Neural progenitor cell (in vitro differentiated cells): ENCODE data around the gene TUFT1. TPM values are rescaled to one million over a fixed set of nuclear protein-coding genes. Genes with fewer than 3 reads are reported as not detected.

ENCODE experiments used
- DNase-seq: peaks from one replicate; pipeline ENCODE4 v3.0.0-alpha.2; 2016; ENCODE audit warnings: low spot score
- H2AFZ ChIP-seq: fragments of 200-600 bp; sonication (generic); replicated peaks from 2 replicates; pipeline ENCODE4 v1.6.1; 2016; ENCODE audit warnings: antibody characterized with exemption
- H3F3A ChIP-seq: fragments of 200-600 bp; sonication (generic); 2 replicates; pipeline ENCODE4 v1.6.1; 2016; ENCODE audit warnings: antibody characterized with exemption, low read depth
- H3K27ac ChIP-seq: fragments of 200-600 bp; sonication (generic); 2 replicates; pipeline ENCODE4 v1.5.1; 2016; ENCODE audit warnings: mild to moderate bottlenecking
- H3K27me3 ChIP-seq: fragments of 200-600 bp; sonication (generic); 2 replicates; pipeline ENCODE4 v1.6.1; 2016; ENCODE audit warnings: mild to moderate bottlenecking, moderate library complexity
- H3K36me3 ChIP-seq: fragments of 200-600 bp; sonication (generic); 2 replicates; pipeline ENCODE4 v1.5.1; 2016
- H3K4me1 ChIP-seq: fragments of 200-600 bp; sonication (generic); 2 replicates; pipeline ENCODE4 v1.6.1; 2016; ENCODE audit warnings: mixed run types
- H3K4me2 ChIP-seq: fragments of 200-600 bp; sonication (generic); 2 replicates; pipeline ENCODE4 v1.6.1; 2016
- H3K4me3 ChIP-seq: fragments of 200-600 bp; sonication (generic); 2 replicates; pipeline ENCODE4 v1.5.1; 2016
- H3K79me2 ChIP-seq: fragments of 200-600 bp; sonication (generic); 2 replicates; pipeline ENCODE4 v1.6.1; 2016; ENCODE audit warnings: low read depth
- H3K9ac ChIP-seq: fragments of 200-600 bp; sonication (generic); 2 replicates; pipeline ENCODE4 v1.6.1; 2016
- H3K9me3 ChIP-seq: fragments of 200-600 bp; sonication (generic); 2 replicates; pipeline ENCODE4 v1.5.1; 2016; ENCODE audit warnings: low read depth
- H4K20me1 ChIP-seq: fragments of 200-600 bp; sonication (generic); 2 replicates; pipeline ENCODE4 v1.6.1; 2016; ENCODE audit warnings: low read depth
- H3K27ac Mint-ChIP-seq: 3 replicates; pipeline ENCODE4 v1.8.0; 2021; ENCODE audit warnings: mixed read lengths
- H3K27me3 Mint-ChIP-seq: 2 replicates; pipeline ENCODE4 v1.8.0; 2022; ENCODE audit warnings: low read depth, mild to moderate bottlenecking, inconsistent platforms, moderate library complexity, mixed read lengths; ENCODE audit not compliant: insufficient read depth
- H3K36me3 Mint-ChIP-seq: 3 replicates; pipeline ENCODE4 v1.8.0; 2021; ENCODE audit warnings: mixed read lengths
- H3K4me1 Mint-ChIP-seq: 3 replicates; pipeline ENCODE4 v1.8.0; 2021; ENCODE audit warnings: mixed read lengths
- H3K4me3 Mint-ChIP-seq: 3 replicates; pipeline ENCODE4 v1.8.0; 2021; ENCODE audit warnings: mild to moderate bottlenecking, moderate library complexity, mixed read lengths
- H3K9me3 Mint-ChIP-seq: 3 replicates; pipeline ENCODE4 v1.8.0; 2020; ENCODE audit warnings: mixed read lengths
- EZH2 ChIP-seq: fragments of 200-600 bp; sonication (generic); IDR thresholded peaks from 2 replicates; pipeline ENCODE4 v1.6.1; 2017; ENCODE audit warnings: antibody characterized with exemption, mild to moderate bottlenecking, moderate library complexity
- EZH2phosphoT487 ChIP-seq: fragments of 200-600 bp; sonication (generic); IDR thresholded peaks from 2 replicates; pipeline ENCODE4 v1.6.1; 2017; ENCODE audit warnings: antibody characterized with exemption
- total RNA-seq: library from RNA; depleted of rRNA; stranded (reverse); fragments of >200 nt; gene quantifications from 2 replicates; pipeline ENCODE4 v1.2.3, GENCODE V29; 2015; ENCODE audit warnings: low replicate concordance
- TF ChIP-seq, protein P1 (sequence below): fragments of 200-600 bp; sonication (generic); IDR thresholded peaks from 2 replicates; pipeline ENCODE4 v1.5.1; 2017; ENCODE audit warnings: antibody characterized with exemption, mild to moderate bottlenecking

Gene TUFT1
- total RNA-seq, 1 donor from 2014 or later, result 9.3 TPM

DNA sequence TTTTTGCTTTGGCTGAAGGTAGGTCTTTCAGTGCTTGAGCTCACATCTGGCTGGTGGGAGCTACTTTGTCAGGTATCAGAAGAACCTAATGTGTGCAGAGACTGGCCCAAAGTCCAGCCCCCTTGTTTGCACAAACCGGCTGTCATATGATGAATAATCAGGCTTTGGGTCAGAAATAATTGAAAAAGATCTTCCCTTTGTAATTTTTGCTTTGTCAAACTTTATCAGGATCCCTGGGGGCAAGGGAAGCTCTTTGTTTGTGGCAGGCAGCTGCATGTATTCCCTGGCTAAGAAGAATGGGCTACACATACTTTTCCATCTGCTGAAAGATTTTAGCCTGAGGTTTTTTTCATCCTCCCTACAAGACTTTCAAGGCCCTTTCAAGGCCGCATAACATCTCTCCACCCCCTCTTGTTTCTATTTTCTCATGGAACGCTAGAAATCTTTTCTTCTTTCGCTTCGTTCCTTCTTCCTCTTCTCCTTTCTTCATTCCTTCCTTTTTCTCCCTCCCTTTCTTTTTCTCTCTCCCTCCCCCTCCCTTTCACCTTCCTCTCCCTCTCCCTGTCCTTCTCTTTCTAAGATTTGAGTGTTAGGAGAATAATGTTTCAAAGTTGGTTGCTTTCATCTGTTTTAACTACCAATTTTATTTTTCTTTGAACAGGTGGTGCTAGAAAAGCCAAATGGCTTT lies 25.5 kb downstream of the TUFT1 start:
- Mint-ChIP-seq H3K9me3 (no peaks in the 10 kb centered on the region), H3K27me3 (peaks cover 6% of the 10 kb centered on the region), H3K4me1 (peaks cover 18% of the 10 kb centered on the region), H3K4me3 (no peak overlapping the region), H3K27ac (peak overlapping the region; percentile 52), H3K36me3 (peaks cover 4% of the 10 kb centered on the region)
- Histone ChIP-seq H3K9me3 (no peaks in the 10 kb centered on the region), H3K36me3 (no peaks in the 10 kb centered on the region), H3K4me1 (peaks cover 10% of the 10 kb centered on the region), H3K4me2 (no peak overlapping the region), H3K9ac (peak overlapping the region; percentile 19), H3K27me3 (no peaks in the 10 kb centered on the region), H3F3A (no peaks in the 10 kb centered on the region), H3K27ac (no peak overlapping the region), H3K4me3 (no peak overlapping the region), H3K79me2 (no peaks in the 10 kb centered on the region), H4K20me1 (no peaks in the 10 kb centered on the region), H2AFZ (no peak overlapping the region)
- TF ChIP-seq EZH2phosphoT487, result no peak
- TF ChIP-seq EZH2, result no peak
- TF ChIP-seq, protein P1, sequence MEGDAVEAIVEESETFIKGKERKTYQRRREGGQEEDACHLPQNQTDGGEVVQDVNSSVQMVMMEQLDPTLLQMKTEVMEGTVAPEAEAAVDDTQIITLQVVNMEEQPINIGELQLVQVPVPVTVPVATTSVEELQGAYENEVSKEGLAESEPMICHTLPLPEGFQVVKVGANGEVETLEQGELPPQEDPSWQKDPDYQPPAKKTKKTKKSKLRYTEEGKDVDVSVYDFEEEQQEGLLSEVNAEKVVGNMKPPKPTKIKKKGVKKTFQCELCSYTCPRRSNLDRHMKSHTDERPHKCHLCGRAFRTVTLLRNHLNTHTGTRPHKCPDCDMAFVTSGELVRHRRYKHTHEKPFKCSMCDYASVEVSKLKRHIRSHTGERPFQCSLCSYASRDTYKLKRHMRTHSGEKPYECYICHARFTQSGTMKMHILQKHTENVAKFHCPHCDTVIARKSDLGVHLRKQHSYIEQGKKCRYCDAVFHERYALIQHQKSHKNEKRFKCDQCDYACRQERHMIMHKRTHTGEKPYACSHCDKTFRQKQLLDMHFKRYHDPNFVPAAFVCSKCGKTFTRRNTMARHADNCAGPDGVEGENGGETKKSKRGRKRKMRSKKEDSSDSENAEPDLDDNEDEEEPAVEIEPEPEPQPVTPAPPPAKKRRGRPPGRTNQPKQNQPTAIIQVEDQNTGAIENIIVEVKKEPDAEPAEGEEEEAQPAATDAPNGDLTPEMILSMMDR, result no peak
- DNase-seq, result no peak

DNA sequence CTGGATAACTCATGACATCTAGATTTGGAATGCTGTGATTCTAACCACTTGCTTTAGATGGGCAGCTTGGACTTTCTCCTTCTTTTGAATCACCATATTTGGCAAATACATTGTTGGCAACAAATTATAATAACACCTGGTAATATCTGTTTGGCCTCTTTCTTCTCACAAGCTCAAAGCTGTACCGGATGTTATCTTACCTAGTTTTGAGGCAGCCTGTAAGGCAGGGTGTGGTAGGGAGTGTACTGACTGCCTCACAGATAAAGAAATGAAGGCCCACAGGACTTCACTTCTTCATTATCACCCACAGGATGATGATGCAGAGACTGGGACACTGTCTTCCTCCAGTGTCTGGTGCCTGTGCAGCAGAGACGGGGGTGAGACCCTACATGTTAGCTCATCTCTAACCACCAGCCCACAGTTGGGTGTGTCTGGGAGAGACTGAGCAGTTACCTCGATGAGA lies 28.5 kb downstream of the TUFT1 start:
- peaks cover 16% of the 10 kb centered on the region for H3K4me1 Mint-ChIP-seq
- Histone ChIP-seq H3K9ac (no peak overlapping the region), H3K27ac (no peak overlapping the region), H2AFZ (no peak overlapping the region), H3K36me3 (no peaks in the 10 kb centered on the region), H3K9me3 (no peaks in the 10 kb centered on the region), H3K79me2 (no peaks in the 10 kb centered on the region), H3F3A (no peaks in the 10 kb centered on the region), H3K4me2 (no peak overlapping the region), H4K20me1 (no peaks in the 10 kb centered on the region), H3K4me1 (peaks cover 10% of the 10 kb centered on the region), H3K27me3 (no peaks in the 10 kb centered on the region), H3K4me3 (no peak overlapping the region)
- H3K27ac Mint-ChIP-seq, result no peak overlapping the region
- H3K36me3 Mint-ChIP-seq, result peaks cover 4% of the 10 kb centered on the region
- TF ChIP-seq EZH2phosphoT487 (no peak), EZH2 (no peak)
- TF ChIP-seq, protein P1, result no peak
- no peak for DNase-seq
- peaks cover 6% of the 10 kb centered on the region for H3K27me3 Mint-ChIP-seq
- H3K4me3 Mint-ChIP-seq, result no peak overlapping the region
- no peaks in the 10 kb centered on the region for H3K9me3 Mint-ChIP-seq

DNA sequence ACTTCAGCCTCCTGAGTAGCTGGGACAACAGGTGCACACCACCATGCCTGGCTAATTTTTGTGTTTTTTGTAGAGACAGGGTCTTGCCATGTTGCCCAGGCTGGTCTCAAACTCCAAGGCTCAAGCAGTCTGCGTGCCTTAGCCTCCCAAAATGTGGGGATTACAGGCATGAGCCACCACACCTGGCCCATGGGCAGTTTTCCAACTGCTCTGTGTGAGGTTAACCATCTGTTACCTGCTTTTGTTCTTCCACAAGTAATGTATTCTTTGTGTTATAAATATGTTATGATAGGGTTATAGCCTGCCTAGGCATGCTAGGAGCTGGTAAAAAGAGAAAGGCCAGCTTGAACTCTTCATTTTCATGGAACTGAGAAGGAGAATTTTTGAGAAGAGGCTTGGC lies 30.7 kb downstream of the TUFT1 start:
- no peaks in the 10 kb centered on the region for H4K20me1 ChIP-seq
- H2AFZ ChIP-seq, result no peak overlapping the region
- Mint-ChIP-seq H3K4me3 (no peak overlapping the region), H3K27me3 (peaks cover 6% of the 10 kb centered on the region), H3K27ac (no peak overlapping the region), H3K36me3 (peaks cover 9% of the 10 kb centered on the region), H3K9me3 (no peaks in the 10 kb centered on the region), H3K4me1 (peaks cover 6% of the 10 kb centered on the region)
- no peak for DNase-seq
- H3K4me3 ChIP-seq, result no peak overlapping the region
- no peak overlapping the region for H3K27ac ChIP-seq
- TF ChIP-seq EZH2phosphoT487 (no peak), EZH2 (no peak)
- TF ChIP-seq, protein P1, result no peak
- H3K27me3 ChIP-seq, result no peaks in the 10 kb centered on the region
- H3F3A ChIP-seq, result no peaks in the 10 kb centered on the region
- no peaks in the 10 kb centered on the region for H3K36me3 ChIP-seq
- H3K79me2 ChIP-seq, result no peaks in the 10 kb centered on the region
- peaks cover 1% of the 10 kb centered on the region for H3K4me1 ChIP-seq
- H3K9me3 ChIP-seq, result no peaks in the 10 kb centered on the region
- H3K4me2 ChIP-seq, result no peak overlapping the region
- no peak overlapping the region for H3K9ac ChIP-seq
